Transverse colon (tissue), 3 donors: ENCODE results near the gene ARNT2.

ENCODE experiments used
- CTCF ChIP-seq, 5 experiments: fragments of 200-600 bp in 3 of 5; fragments of 450-650 bp in 2 of 5; sonication (generic) in 3 of 5; IDR thresholded peaks; 1 replicate in 2 of 5; 2 replicates in 3 of 5; pipeline ENCODE4 v1.5.1; 2016 to 2017; ENCODE audit warnings: antibody characterized with exemption in 5 of 5, inconsistent platforms in 3 of 5, mild to moderate bottlenecking in 2 of 5, moderate library complexity in 1 of 5
- EP300 ChIP-seq: sonication (generic); formaldehyde crosslinking; IDR thresholded peaks from one replicate; pipeline ENCODE4 v1.6.1; 2017; ENCODE audit warnings: antibody characterized with exemption, low read depth
- POLR2A ChIP-seq: fragments of 450-650 bp; IDR thresholded peaks from one replicate; pipeline ENCODE4 v1.6.1; 2016; ENCODE audit warnings: antibody characterized with exemption, mild to moderate bottlenecking, moderate library complexity

GRCh38 chr15:80455051-80455648 is 51.0 kb downstream of the ARNT2 start:
- no peak for TF ChIP-seq EP300
- TF ChIP-seq CTCF (IDR thresholded peaks at IDR 0.05), result no peak
- no peak for TF ChIP-seq POLR2A
